ENCODE data around the gene ANKRD11.
"Not testable (repeated sequence)": the region's sequence is repeated elsewhere in the genome, so short reads cannot be mapped to it uniquely, and the experiment has no call there.

ANKRD11 gene

GRCh38 chr16:89395150-89396142 is 94.9 kb downstream of the ANKRD11 start:
- TF ChIP-seq CTCF (IDR thresholded peaks at IDR 0.05; ENCODE audit: insufficient read depth, missing control alignments), result no peak
- FAIRE-seq (no peak), DNase-seq (ENCODE audit: insufficient read length, low spot score) (no peak)

GRCh38 chr16:89393738-89394406 is 96.5 kb downstream of the ANKRD11 start:
- no peak for TF ChIP-seq CTCF (IDR thresholded peaks at IDR 0.05; ENCODE audit: insufficient read depth, missing control alignments)
- FAIRE-seq (no peak), DNase-seq (ENCODE audit: insufficient read length, low spot score) (no peak)

GRCh38 chr16:89392881-89393737 is 97.3 kb downstream of the ANKRD11 start:
- TF ChIP-seq CTCF (IDR thresholded peaks at IDR 0.05; ENCODE audit: insufficient read depth, missing control alignments), result no peak
- DNase-seq (ENCODE audit: insufficient read length, low spot score) (no peak), FAIRE-seq (no peak)

GRCh38 chr16:89390224-89390583 is 100.2 kb downstream of the ANKRD11 start:
- not testable (repeated sequence) for DNase-seq (ENCODE audit: insufficient read length, low spot score); FAIRE-seq

GRCh38 chr16:89389504-89390223 is 100.7 kb downstream of the ANKRD11 start:
- not testable (repeated sequence) for FAIRE-seq; DNase-seq (ENCODE audit: insufficient read length, low spot score)

GRCh38 chr16:89388536-89388935 is 101.8 kb downstream of the ANKRD11 start:
- no peak for DNase-seq (ENCODE audit: insufficient read length, low spot score)
- FAIRE-seq, result no peak
- no peak for TF ChIP-seq CTCF (IDR thresholded peaks at IDR 0.05; ENCODE audit: insufficient read depth, missing control alignments)

GRCh38 chr16:89386306-89387185 is 103.8 kb downstream of the ANKRD11 start:
- TF ChIP-seq CTCF (IDR thresholded peaks at IDR 0.05; ENCODE audit: insufficient read depth, missing control alignments), result no peak
- DNase-seq (ENCODE audit: insufficient read length, low spot score) (no peak), FAIRE-seq (no peak)

All from D721Med (cell line).